PFSK-1 (cell line): ENCODE results near the gene VSIG4.

ENCODE experiments used
- FOXP2 ChIP-seq: optimal IDR thresholded peaks from 2 replicates; pipeline ENCODE3; 2011; ENCODE audit warnings: borderline replicate concordance, control low read depth, inconsistent platforms; ENCODE audit not compliant: insufficient read depth; ENCODE audit errors: extremely low read length, extremely low read depth
- POLR2AphosphoS5 ChIP-seq: IDR thresholded peaks from 2 replicates; pipeline ENCODE4 v1.6.1; 2012; ENCODE audit warnings: low read depth, mild to moderate bottlenecking, control low read depth, low read length, moderate library complexity
- REST ChIP-seq, 2 experiments: IDR thresholded peaks; 2 replicates each; pipeline versions ENCODE4 v1.6.1 to v1.8.0; 2011 to 2012; ENCODE audit warnings: low read depth in 2 of 2, low read length in 2 of 2, control low read depth in 1 of 2, inconsistent platforms in 1 of 2, mild to moderate bottlenecking in 1 of 2, moderate library complexity in 1 of 2; ENCODE audit not compliant: insufficient read depth in 1 of 2
- SIN3A ChIP-seq: IDR thresholded peaks from 2 replicates; pipeline ENCODE4 v1.6.1; 2012; ENCODE audit warnings: mild to moderate bottlenecking, low read length, moderate library complexity, borderline replicate concordance; ENCODE audit not compliant: insufficient read depth
- TAF1 ChIP-seq: IDR thresholded peaks from 2 replicates; pipeline ENCODE4 v1.6.1; 2012; ENCODE audit warnings: low read length, control low read depth, borderline replicate concordance; ENCODE audit not compliant: insufficient read depth

Gene VSIG4

DNA sequence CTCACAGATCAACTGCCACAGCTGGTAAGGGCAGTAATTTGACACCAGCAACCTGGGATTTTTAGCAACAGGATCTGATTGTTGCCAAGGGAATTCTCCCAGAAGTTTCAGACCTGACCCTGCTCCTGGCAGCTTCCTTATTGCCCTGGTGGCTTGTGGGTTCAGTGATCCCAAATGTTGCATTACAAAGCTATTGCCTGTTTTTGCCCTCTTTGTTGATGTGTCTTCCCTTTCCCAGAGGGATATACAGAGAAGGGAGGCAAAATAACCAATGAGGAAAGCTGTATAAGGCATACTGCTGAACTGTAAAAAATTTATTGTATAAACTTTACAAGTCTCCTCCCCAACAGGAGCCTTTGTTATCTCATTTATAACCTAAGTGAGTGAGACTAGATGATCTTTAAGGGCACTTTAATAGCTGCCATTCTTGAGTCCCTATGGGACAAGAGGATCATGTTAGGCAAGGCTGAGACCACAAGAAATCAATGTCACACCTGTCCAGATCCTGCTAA, 22.2 kb downstream of the VSIG4 start:
- TF ChIP-seq TAF1 (no peak), REST (IDR thresholded peaks at IDR 0.05; ENCODE audit: insufficient read depth in 1 of 2, low read depth in 2 of 2, low read length in 2 of 2) (no peak), SIN3A (no peak)

DNA sequence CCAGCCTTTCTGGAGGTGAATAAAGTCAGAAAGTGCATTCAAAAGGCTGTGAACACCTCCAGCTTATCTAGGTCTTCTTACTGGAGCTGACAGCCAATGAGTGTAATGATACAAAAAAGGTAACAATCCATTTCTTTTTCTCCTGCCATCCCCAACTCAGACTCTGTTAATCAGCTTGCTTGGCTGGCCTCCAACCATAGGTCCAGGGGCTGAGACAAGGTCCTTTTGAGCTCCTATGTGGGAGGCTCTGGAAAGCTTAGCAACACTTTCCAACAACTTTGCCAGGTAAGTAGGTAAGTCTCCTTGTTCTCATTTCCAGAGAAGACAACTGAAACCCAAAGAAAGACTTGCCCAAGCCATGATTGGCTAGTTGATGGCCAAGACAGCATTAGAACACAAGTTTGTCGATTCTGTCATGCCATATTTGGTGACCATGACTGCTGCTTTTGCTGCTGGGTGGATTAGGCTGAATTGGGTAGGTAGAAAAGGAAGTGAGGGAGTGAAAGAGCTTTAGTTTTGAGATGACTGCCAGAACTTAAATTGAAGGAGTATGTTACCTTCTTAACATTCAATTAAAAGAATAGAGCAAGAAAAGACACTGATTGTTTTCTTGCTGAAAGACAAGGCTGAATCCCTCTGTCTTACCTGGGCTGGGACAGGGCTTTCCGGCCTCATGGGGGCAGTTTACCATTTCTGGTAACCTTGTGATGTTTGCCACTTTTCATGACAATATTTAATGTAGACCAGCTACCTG, 22.8 kb downstream of the VSIG4 start:
- no peak for TF ChIP-seq FOXP2
- TF ChIP-seq POLR2AphosphoS5 = no peak
- TF ChIP-seq SIN3A = no peak
- TF ChIP-seq REST (IDR thresholded peaks at IDR 0.05; ENCODE audit: insufficient read depth in 1 of 2, low read depth in 2 of 2, low read length in 2 of 2) = no peak
- TF ChIP-seq TAF1 = no peak

- TF ChIP-seq FOXP2 (no peak), POLR2AphosphoS5 (no peak), SIN3A (no peak), REST (IDR thresholded peaks at IDR 0.05; ENCODE audit: insufficient read depth in 1 of 2, low read depth in 2 of 2, low read length in 2 of 2) (no peak), TAF1 (no peak)
These were observed 23.8 kb downstream of the VSIG4 start for GRCh38 chrX:66015900-66016689.

DNA sequence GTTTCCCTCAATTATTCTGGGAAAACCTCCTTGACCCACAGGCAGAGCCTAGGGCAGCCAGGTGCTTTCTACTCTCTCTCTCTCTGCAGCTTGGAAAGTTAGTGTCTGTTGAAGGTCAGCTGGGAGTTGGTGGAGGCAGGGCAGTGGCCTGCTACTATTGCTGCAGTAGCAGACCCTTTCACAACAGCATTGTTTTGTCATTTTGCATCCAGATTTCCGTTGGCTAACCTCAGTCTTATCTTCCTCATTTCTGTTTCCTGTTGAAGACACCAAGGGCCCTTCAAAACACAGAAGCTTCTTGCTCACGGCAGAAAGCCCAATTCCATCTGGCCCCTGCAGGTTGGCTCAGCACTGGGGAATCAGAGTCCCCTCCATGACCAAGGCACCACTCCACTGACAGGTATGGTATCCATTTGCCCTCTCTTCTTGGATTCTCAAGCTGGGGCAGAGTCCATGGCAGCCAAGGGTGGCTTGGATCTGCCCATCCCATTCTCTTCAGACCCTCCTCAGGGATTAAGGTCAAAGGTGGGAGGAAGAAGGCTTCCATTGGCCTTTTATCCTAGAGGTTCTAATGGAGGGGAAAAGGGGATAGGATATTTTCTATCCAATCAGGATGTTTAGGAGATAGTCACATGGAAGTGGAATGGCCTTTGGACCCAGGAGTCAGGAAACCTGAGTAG, 24.6 kb downstream of the VSIG4 start:
- TF ChIP-seq SIN3A (no peak), REST (IDR thresholded peaks at IDR 0.05; ENCODE audit: insufficient read depth in 1 of 2, low read depth in 2 of 2, low read length in 2 of 2) (no peak), TAF1 (no peak), FOXP2 (no peak), POLR2AphosphoS5 (no peak)
